ENCODE results near the gene GTF2H1.

- no peak for TF ChIP-seq EZH2 (IDR thresholded peaks at IDR 0.05; ENCODE audit: borderline replicate concordance, low read length)
- TF ChIP-seq, protein P1, sequence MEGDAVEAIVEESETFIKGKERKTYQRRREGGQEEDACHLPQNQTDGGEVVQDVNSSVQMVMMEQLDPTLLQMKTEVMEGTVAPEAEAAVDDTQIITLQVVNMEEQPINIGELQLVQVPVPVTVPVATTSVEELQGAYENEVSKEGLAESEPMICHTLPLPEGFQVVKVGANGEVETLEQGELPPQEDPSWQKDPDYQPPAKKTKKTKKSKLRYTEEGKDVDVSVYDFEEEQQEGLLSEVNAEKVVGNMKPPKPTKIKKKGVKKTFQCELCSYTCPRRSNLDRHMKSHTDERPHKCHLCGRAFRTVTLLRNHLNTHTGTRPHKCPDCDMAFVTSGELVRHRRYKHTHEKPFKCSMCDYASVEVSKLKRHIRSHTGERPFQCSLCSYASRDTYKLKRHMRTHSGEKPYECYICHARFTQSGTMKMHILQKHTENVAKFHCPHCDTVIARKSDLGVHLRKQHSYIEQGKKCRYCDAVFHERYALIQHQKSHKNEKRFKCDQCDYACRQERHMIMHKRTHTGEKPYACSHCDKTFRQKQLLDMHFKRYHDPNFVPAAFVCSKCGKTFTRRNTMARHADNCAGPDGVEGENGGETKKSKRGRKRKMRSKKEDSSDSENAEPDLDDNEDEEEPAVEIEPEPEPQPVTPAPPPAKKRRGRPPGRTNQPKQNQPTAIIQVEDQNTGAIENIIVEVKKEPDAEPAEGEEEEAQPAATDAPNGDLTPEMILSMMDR (IDR thresholded peaks at IDR 0.05; ENCODE audit: low read length): no peak
Observed at GRCh38 chr11:18295316-18295715, 27.1 kb upstream of the GTF2H1 start.
